ENCODE measurements around the gene MRPL20. TPM values are rescaled to one million over a fixed set of nuclear protein-coding genes. Genes with fewer than 3 reads are reported as not detected.

Gene MRPL20
- total and polyA plus RNA-seq, 9 of the 15 experiments (the other 6 are each of a cell fraction or from before 2014, with no cell fraction given) = 180 to 671 (median 229) TPM

DNA sequence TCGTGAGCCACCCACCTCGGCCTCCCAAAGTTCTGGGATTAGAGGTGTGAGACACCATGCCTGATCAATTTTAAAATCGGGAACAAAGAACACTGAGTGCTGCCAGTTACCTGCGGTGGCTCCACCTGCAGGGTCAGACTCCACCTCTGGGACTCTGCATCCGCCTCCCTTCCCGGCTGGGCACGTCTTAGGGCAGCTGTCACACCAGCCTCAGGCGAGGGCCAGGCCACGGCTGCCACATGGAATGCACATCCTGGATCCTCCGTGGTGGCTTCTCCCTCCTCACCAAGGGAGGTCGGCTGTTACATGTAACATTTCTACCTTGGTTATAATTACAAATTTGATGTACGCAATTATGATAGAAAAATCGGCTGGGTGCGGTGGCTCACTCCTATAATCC is 42.8 kb downstream of the MRPL20 start:
- Histone ChIP-seq H4K20me1 (replicated peaks; ENCODE audit: control insufficient read depth, insufficient read depth, low read length) (no peaks in the 10 kb centered on the region), H3K9me1 (ENCODE audit: control insufficient read depth, insufficient read depth, low read length) (no peaks in the 10 kb centered on the region), H3K36me3 (ENCODE audit: control insufficient read depth, insufficient read depth, low read length) (no peaks in the 10 kb centered on the region), H3K4me3 (no peak overlapping the region), H3K9me3 (replicated peaks; ENCODE audit: control insufficient read depth, insufficient read depth, low read depth, low read length) (peaks cover 12% of the 10 kb centered on the region), H3K27me3 (ENCODE audit: control insufficient read depth in 2 of 2, insufficient read depth in 2 of 2, low read length in 2 of 2) (no peaks in the 10 kb centered on the region; a peak in 1 of 5 replicates), H3K4me2 (ENCODE audit: insufficient read depth, low read length) (no peak overlapping the region), H3K9ac (ENCODE audit: insufficient read depth in 1 of 2, low read depth in 2 of 2, low read length in 2 of 2) (no peak overlapping the region), H3K4me1 (replicated peaks in 1 of 2; ENCODE audit: control insufficient read depth in 2 of 2, insufficient read depth in 2 of 2, low read length in 2 of 2) (peaks cover 1 to 28% of the 10 kb centered on the region in 2 experiments; a peak in 4 of 5 replicates), H3K79me2 (ENCODE audit: control insufficient read depth, insufficient read depth, low read length) (no peaks in the 10 kb centered on the region), H3K27ac (ENCODE audit: extremely low read depth, low read depth, low read length) (no peak overlapping the region), H2AFZ (ENCODE audit: low read depth, low read length) (no peak overlapping the region)
- intact Hi-C loops (cut with micrococcal nuclease) (no loop called here), in situ Hi-C loops (cut with MboI) (loop anchor here (10.0 kb wide), 1 partner anchor 551 kb away; the partner anchor contains the start of genes CALML6 and TMEM52)
- TF ChIP-seq SMARCC2 (IDR thresholded peaks at IDR 0.05; ENCODE audit: low read depth) = no peak
- TF ChIP-seq MAFF (IDR thresholded peaks at IDR 0.05; ENCODE audit: low read length) = no peak
- no peak for TF ChIP-seq CBFA2T2 (conservative IDR thresholded peaks at IDR 0.05)
- TF ChIP-seq NCOA6 (IDR thresholded peaks at IDR 0.05) = no peak
- no peak for TF ChIP-seq ZNF76 (CRISPR knock-in tag; IDR thresholded peaks at IDR 0.05; ENCODE audit: borderline replicate concordance)
- TF ChIP-seq ZNF583 (CRISPR knock-in tag; IDR thresholded peaks at IDR 0.05) = no peak
- TF ChIP-seq ZNF175 (CRISPR knock-in tag; IDR thresholded peaks at IDR 0.05; ENCODE audit: low read depth) = no peak
- TF ChIP-seq TBL1XR1 (IDR thresholded peaks at IDR 0.05; ENCODE audit: low read length in 2 of 2) = no peak
- no TSS peak for BruUV-seq (replicated peaks)
- POLR2A ChIA-PET = no interaction called here
- 47% methylated on average over 14 of the region's 14 CpGs for WGBS (ENCODE audit: insufficient coverage, low coverage, missing lambda C conversion rate)
- no peak for FAIRE-seq
- ATAC-seq = no peak
- CTCF ChIA-PET (ENCODE audit: low intra/inter-chr PET ratio) = no interaction called here
- DNase-seq (ENCODE audit: extremely low read depth in 1 of 4, low spot score in 3 of 4) = no peak
